IPS-18a (cell line): ENCODE results near the gene DTD2.
"Not testable (repeated sequence)": the region's sequence is repeated elsewhere in the genome, so short reads cannot be mapped to it uniquely, and the experiment has no call there.

ENCODE experiments used
- H3K27ac ChIP-seq: one replicate; pipeline ENCODE4 v1.5.1; 2013; ENCODE audit warnings: low read length
- H3K27me3 ChIP-seq: one replicate; pipeline ENCODE4 v1.6.1; 2013; ENCODE audit warnings: mild to moderate bottlenecking, low read length; ENCODE audit not compliant: control insufficient read depth, insufficient read depth
- H3K36me3 ChIP-seq: one replicate; pipeline ENCODE4 v1.6.1; 2013; ENCODE audit warnings: low read depth, low read length; ENCODE audit not compliant: control insufficient read depth
- H3K4me1 ChIP-seq: one replicate; pipeline ENCODE4 v1.6.1; 2013; ENCODE audit warnings: low read depth, low read length; ENCODE audit not compliant: control insufficient read depth
- H3K4me3 ChIP-seq: one replicate; pipeline ENCODE4 v1.5.1; 2013; ENCODE audit warnings: low read length
- H3K9ac ChIP-seq: one replicate; pipeline ENCODE4 v1.6.1; 2013; ENCODE audit warnings: mild to moderate bottlenecking, low read length, moderate library complexity
- H3K9me3 ChIP-seq: one replicate; pipeline ENCODE4 v1.6.1; 2013; ENCODE audit warnings: low read depth, low read length; ENCODE audit not compliant: control insufficient read depth

DTD2 gene

GRCh38 chr14:31476131-31476866 is 19.0 kb upstream of the DTD2 start:
- Histone ChIP-seq H3K9ac (no peak overlapping the region), H3K27ac (no peak overlapping the region), H3K36me3 (no peaks in the 10 kb centered on the region), H3K4me1 (no peaks in the 10 kb centered on the region), H3K27me3 (no peaks in the 10 kb centered on the region), H3K4me3 (no peak overlapping the region), H3K9me3 (no peaks in the 10 kb centered on the region)

- H3K27me3 ChIP-seq = no peaks in the 10 kb centered on the region
- H3K9me3 ChIP-seq = no peaks in the 10 kb centered on the region
- no peaks in the 10 kb centered on the region for H3K36me3 ChIP-seq
- H3K4me1 ChIP-seq = no peaks in the 10 kb centered on the region
- no peak overlapping the region for H3K4me3 ChIP-seq
- H3K27ac ChIP-seq = no peak overlapping the region
- H3K9ac ChIP-seq = no peak overlapping the region
Observed at GRCh38 chr14:31466554-31466953, 9.2 kb upstream of the DTD2 start.

- H3K9ac ChIP-seq = no peak overlapping the region
- no peaks in the 10 kb centered on the region for H3K9me3 ChIP-seq
- no peak overlapping the region for H3K27ac ChIP-seq
- no peaks in the 10 kb centered on the region for H3K4me1 ChIP-seq
- no peaks in the 10 kb centered on the region for H3K27me3 ChIP-seq
- H3K36me3 ChIP-seq = no peaks in the 10 kb centered on the region
- no peak overlapping the region for H3K4me3 ChIP-seq
Observed at GRCh38 chr14:31465111-31465510, 7.8 kb upstream of the DTD2 start.

GRCh38 chr14:31462450-31462849 is 5.1 kb upstream of the DTD2 start:
- not testable (repeated sequence) for H3K4me3 ChIP-seq, H3K27me3 ChIP-seq, H3K27ac ChIP-seq, H3K9ac ChIP-seq, H3K36me3 ChIP-seq, H3K9me3 ChIP-seq, H3K4me1 ChIP-seq

- Histone ChIP-seq H3K4me3 (no peak overlapping the region), H3K36me3 (no peaks in the 10 kb centered on the region), H3K27me3 (no peaks in the 10 kb centered on the region), H3K27ac (no peak overlapping the region), H3K9ac (no peak overlapping the region), H3K9me3 (no peaks in the 10 kb centered on the region), H3K4me1 (peaks cover 9% of the 10 kb centered on the region)
Observed at GRCh38 chr14:31461545-31461944, 4.2 kb upstream of the DTD2 start.

DNA sequence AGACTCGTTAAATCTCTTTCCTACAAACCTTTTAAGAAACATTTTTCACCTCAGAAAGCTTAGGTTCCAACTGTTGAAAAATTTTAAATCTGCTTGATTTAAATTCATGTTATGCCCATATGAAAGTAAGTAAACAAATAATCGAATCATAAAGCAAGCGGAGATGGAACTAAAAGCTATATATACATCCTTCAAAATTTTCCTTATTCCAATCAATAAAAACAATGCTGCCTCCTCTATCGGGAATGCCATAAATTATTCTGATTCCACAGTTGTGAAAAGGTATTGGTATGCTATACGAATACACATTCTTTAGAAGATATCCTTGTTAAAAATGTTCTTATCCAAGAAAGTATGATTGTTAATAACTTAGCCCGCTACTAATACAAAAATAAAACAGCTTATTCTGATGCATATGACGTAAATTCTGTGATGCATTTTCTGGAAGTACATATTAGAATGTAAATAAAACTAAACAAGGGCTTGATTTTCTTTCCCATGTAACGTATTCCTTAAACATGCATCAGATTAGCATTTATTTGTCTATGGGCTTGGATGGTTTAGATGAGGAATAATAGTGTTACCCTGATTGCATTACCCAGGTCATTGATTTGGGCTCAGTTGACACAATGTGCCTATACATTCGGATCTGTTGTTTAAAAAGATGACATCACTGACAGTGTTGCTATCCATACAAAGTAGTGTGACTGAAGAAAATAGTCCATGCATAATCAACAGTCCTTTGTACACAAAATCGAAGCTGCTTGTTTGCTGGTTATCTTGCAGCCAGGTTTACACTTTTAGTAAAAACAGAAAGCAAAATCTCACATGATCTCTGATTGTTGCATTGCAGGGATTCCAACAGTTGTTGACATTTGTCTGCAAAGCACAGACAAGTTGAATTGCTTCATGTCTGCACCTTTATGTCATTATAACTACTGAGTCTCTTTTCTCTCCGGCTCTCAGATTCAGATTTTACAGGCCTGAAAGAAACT is 656 bp upstream of the DTD2 start:
- no peak overlapping the region for H3K27ac ChIP-seq
- peak overlapping the region; percentile 99 for H3K4me3 ChIP-seq
- peak overlapping the region; percentile 94 for H3K9ac ChIP-seq
- peaks cover 2% of the 10 kb centered on the region for H3K36me3 ChIP-seq
- H3K4me1 ChIP-seq = peaks cover 9% of the 10 kb centered on the region
- no peaks in the 10 kb centered on the region for H3K27me3 ChIP-seq
- no peaks in the 10 kb centered on the region for H3K9me3 ChIP-seq

DNA sequence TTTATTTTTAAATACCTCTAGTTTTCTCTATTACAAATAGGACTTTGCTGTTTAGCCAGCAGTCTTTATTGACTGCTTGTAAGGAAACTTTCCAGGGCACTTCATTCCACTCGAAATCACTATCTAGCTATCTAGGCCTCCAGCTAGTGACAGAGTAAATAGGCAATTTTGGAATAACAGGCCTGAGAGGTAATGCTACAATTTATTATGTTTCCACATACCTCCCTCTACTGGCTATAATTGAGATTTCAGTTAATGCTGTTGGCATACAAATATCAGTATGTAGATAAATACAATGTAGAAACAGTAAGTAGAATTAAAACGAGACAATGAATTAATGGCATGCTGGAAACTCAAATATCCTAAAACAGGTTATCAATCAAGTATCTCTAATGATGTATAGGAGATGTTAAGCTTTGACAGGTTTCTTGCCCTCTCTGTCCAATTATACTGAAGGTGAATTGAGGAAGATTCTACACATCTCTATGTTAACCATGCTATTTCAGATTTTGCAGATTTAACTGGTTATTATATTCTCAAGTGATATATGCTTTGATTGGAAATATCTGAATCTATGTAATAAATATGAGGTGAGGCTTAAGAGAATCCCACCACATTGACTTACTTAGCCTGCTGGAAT is 7.2 kb downstream of the DTD2 start:
- H3K27ac ChIP-seq = no peak overlapping the region

GRCh38 chr14:31449136-31449535 is 8.2 kb downstream of the DTD2 start:
- Histone ChIP-seq H3K36me3 (peaks cover 12% of the 10 kb centered on the region), H3K9me3 (no peaks in the 10 kb centered on the region), H3K4me1 (no peaks in the 10 kb centered on the region), H3K4me3 (no peak overlapping the region), H3K9ac (no peak overlapping the region), H3K27me3 (no peaks in the 10 kb centered on the region), H3K27ac (no peak overlapping the region)

More for the DNA sequence above, 7.2 kb downstream of the DTD2 start:
- Histone ChIP-seq H3K36me3 (peaks cover 12% of the 10 kb centered on the region), H3K9ac (no peak overlapping the region), H3K27me3 (no peaks in the 10 kb centered on the region), H3K9me3 (no peaks in the 10 kb centered on the region), H3K4me3 (no peak overlapping the region), H3K4me1 (no peaks in the 10 kb centered on the region)

- H3K27ac ChIP-seq = no peak overlapping the region
- H3K4me1 ChIP-seq = no peaks in the 10 kb centered on the region
- no peaks in the 10 kb centered on the region for H3K27me3 ChIP-seq
- H3K36me3 ChIP-seq = no peaks in the 10 kb centered on the region
- H3K4me3 ChIP-seq = no peak overlapping the region
- H3K9me3 ChIP-seq = no peaks in the 10 kb centered on the region
- H3K9ac ChIP-seq = no peak overlapping the region
Observed at GRCh38 chr14:31445703-31446102, 11.6 kb downstream of the DTD2 start.

DNA sequence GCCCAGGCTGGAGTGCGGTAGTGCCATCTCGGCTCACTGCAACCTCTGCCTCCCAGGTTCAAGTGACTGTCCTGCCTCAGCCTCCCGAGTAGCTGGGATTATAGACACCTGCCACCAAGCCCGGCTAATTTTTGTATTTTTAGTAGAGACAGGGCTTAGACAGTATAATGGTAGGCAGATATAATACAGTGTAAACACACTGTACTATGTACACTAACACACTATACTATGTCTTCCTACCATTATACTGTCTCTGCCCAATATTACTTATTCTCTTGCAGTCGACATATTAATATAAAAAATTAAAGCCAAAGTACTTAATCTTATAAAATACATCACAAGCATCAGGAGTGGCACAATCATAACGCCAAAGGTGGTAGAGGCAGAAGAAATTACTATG is 15.0 kb downstream of the DTD2 start:
- H3K9me3 ChIP-seq = no peaks in the 10 kb centered on the region
- H3K36me3 ChIP-seq = no peaks in the 10 kb centered on the region
- no peaks in the 10 kb centered on the region for H3K27me3 ChIP-seq
- H3K27ac ChIP-seq = no peak overlapping the region
- H3K9ac ChIP-seq = no peak overlapping the region
- H3K4me1 ChIP-seq = no peaks in the 10 kb centered on the region
- no peak overlapping the region for H3K4me3 ChIP-seq

DNA sequence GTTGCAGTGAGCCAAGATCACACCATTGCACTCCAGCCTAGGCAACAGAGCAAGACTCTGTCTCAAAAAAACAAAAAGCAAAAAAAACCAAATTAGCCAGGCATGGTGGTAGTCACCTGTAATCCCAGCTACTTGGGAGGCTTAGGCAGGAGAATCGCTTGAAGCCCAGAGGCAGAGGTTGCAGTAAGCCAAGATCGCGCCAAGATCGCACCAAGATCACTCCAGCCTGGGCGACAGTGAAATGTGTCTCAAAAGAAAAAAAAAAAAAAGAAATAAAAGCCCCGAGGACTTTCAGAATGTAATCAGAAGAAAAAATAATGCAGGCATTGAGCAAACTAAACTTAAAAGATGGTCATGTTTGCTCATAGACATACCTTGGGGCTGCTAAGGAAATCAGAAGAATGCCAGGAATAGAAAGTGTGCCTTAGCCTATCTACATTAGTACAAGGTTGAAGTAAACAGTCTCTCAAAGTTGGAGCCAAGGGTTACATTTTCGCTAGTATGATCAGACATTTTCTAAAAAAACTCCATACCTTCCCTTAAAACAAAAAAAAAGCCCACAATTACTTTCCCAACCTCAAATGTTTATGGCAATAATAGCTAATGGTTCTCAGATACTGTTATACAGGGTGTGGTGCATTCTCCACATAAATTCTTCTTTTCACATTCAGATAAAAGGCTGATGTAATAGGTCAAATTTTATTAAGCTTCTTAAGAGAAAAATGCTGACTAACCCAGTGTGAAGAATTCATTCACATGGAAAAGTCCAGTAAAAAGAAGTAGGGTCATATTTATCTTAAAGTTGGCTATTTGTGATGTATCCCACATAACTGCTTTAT is 15.8 kb downstream of the DTD2 start:
- no peaks in the 10 kb centered on the region for H3K4me1 ChIP-seq
- no peaks in the 10 kb centered on the region for H3K36me3 ChIP-seq
- H3K27ac ChIP-seq = no peak overlapping the region
- no peaks in the 10 kb centered on the region for H3K27me3 ChIP-seq
- no peak overlapping the region for H3K9ac ChIP-seq
- no peaks in the 10 kb centered on the region for H3K9me3 ChIP-seq
- H3K4me3 ChIP-seq = no peak overlapping the region
